Measurements from ENCODE around the gene LFNG.

GRCh38 chr7:2487586-2488271, 31.8 kb upstream of the LFNG start:
- no peak for TF ChIP-seq CTCF (IDR thresholded peaks at IDR 0.05)
- no peak for TF ChIP-seq EZH2 (IDR thresholded peaks at IDR 0.05; ENCODE audit: borderline replicate concordance, insufficient read depth, low read depth, low read length, poor library complexity, severe bottlenecking)

All from B cell (primary cell).